Neural progenitor cell (in vitro differentiated cells): ENCODE data around the gene VARS1. TPM values are rescaled to one million over a fixed set of nuclear protein-coding genes. Genes with fewer than 3 reads are reported as not detected.
"Not testable (repeated sequence)": the region's sequence is repeated elsewhere in the genome, so short reads cannot be mapped to it uniquely, and the experiment has no call there.

Source experiments
- DNase-seq: peaks from one replicate; pipeline ENCODE4 v3.0.0-alpha.2; 2016; ENCODE audit warnings: low spot score
- H2AFZ ChIP-seq: fragments of 200-600 bp; sonication (generic); replicated peaks from 2 replicates; pipeline ENCODE4 v1.6.1; 2016; ENCODE audit warnings: antibody characterized with exemption
- H3F3A ChIP-seq: fragments of 200-600 bp; sonication (generic); 2 replicates; pipeline ENCODE4 v1.6.1; 2016; ENCODE audit warnings: antibody characterized with exemption, low read depth
- H3K27ac ChIP-seq: fragments of 200-600 bp; sonication (generic); 2 replicates; pipeline ENCODE4 v1.5.1; 2016; ENCODE audit warnings: mild to moderate bottlenecking
- H3K27me3 ChIP-seq: fragments of 200-600 bp; sonication (generic); 2 replicates; pipeline ENCODE4 v1.6.1; 2016; ENCODE audit warnings: mild to moderate bottlenecking, moderate library complexity
- H3K36me3 ChIP-seq: fragments of 200-600 bp; sonication (generic); 2 replicates; pipeline ENCODE4 v1.5.1; 2016
- H3K4me1 ChIP-seq: fragments of 200-600 bp; sonication (generic); 2 replicates; pipeline ENCODE4 v1.6.1; 2016; ENCODE audit warnings: mixed run types
- H3K4me2 ChIP-seq: fragments of 200-600 bp; sonication (generic); 2 replicates; pipeline ENCODE4 v1.6.1; 2016
- H3K4me3 ChIP-seq: fragments of 200-600 bp; sonication (generic); 2 replicates; pipeline ENCODE4 v1.5.1; 2016
- H3K79me2 ChIP-seq: fragments of 200-600 bp; sonication (generic); 2 replicates; pipeline ENCODE4 v1.6.1; 2016; ENCODE audit warnings: low read depth
- H3K9ac ChIP-seq: fragments of 200-600 bp; sonication (generic); 2 replicates; pipeline ENCODE4 v1.6.1; 2016
- H3K9me3 ChIP-seq: fragments of 200-600 bp; sonication (generic); 2 replicates; pipeline ENCODE4 v1.5.1; 2016; ENCODE audit warnings: low read depth
- H4K20me1 ChIP-seq: fragments of 200-600 bp; sonication (generic); 2 replicates; pipeline ENCODE4 v1.6.1; 2016; ENCODE audit warnings: low read depth
- H3K27ac Mint-ChIP-seq: 3 replicates; pipeline ENCODE4 v1.8.0; 2021; ENCODE audit warnings: mixed read lengths
- H3K27me3 Mint-ChIP-seq: 2 replicates; pipeline ENCODE4 v1.8.0; 2022; ENCODE audit warnings: low read depth, mild to moderate bottlenecking, inconsistent platforms, moderate library complexity, mixed read lengths; ENCODE audit not compliant: insufficient read depth
- H3K36me3 Mint-ChIP-seq: 3 replicates; pipeline ENCODE4 v1.8.0; 2021; ENCODE audit warnings: mixed read lengths
- H3K4me1 Mint-ChIP-seq: 3 replicates; pipeline ENCODE4 v1.8.0; 2021; ENCODE audit warnings: mixed read lengths
- H3K4me3 Mint-ChIP-seq: 3 replicates; pipeline ENCODE4 v1.8.0; 2021; ENCODE audit warnings: mild to moderate bottlenecking, moderate library complexity, mixed read lengths
- H3K9me3 Mint-ChIP-seq: 3 replicates; pipeline ENCODE4 v1.8.0; 2020; ENCODE audit warnings: mixed read lengths
- CTCF ChIP-seq: fragments of 200-600 bp; sonication (generic); IDR thresholded peaks from 2 replicates; pipeline ENCODE4 v1.5.1; 2017; ENCODE audit warnings: antibody characterized with exemption, mild to moderate bottlenecking
- EZH2 ChIP-seq: fragments of 200-600 bp; sonication (generic); IDR thresholded peaks from 2 replicates; pipeline ENCODE4 v1.6.1; 2017; ENCODE audit warnings: antibody characterized with exemption, mild to moderate bottlenecking, moderate library complexity
- EZH2phosphoT487 ChIP-seq: fragments of 200-600 bp; sonication (generic); IDR thresholded peaks from 2 replicates; pipeline ENCODE4 v1.6.1; 2017; ENCODE audit warnings: antibody characterized with exemption
- total RNA-seq: library from RNA; depleted of rRNA; stranded (reverse); fragments of >200 nt; gene quantifications from 2 replicates; pipeline ENCODE4 v1.2.3, GENCODE V29; 2015; ENCODE audit warnings: low replicate concordance

The VARS1 gene
- total RNA-seq, 1 donor from 2014 or later = 34.1 TPM

GRCh38 chr6:31794866-31795615 lies 511 bp downstream of the VARS1 start:
- H3F3A ChIP-seq = peaks cover 40% of the 10 kb centered on the region
- no peaks in the 10 kb centered on the region for H3K27me3 ChIP-seq
- peak overlapping the region; percentile 93 for H3K4me2 ChIP-seq
- H3K9me3 ChIP-seq = no peaks in the 10 kb centered on the region
- Mint-ChIP-seq H3K4me3 (peak overlapping the region; percentile 99), H3K27me3 (no peaks in the 10 kb centered on the region), H3K27ac (peak overlapping the region; percentile 99), H3K4me1 (peaks cover 16% of the 10 kb centered on the region), H3K9me3 (no peaks in the 10 kb centered on the region), H3K36me3 (peaks cover 12% of the 10 kb centered on the region)
- peaks cover 2% of the 10 kb centered on the region for H3K36me3 ChIP-seq
- TF ChIP-seq EZH2phosphoT487 (no peak), EZH2 (no peak), CTCF (no peak)
- peak overlapping the region; percentile 97 for H3K27ac ChIP-seq
- peak overlapping the region; percentile 79 for H3K9ac ChIP-seq
- H3K79me2 ChIP-seq = peaks cover 28% of the 10 kb centered on the region
- peak overlapping the region; percentile 73 for H3K4me3 ChIP-seq
- no peaks in the 10 kb centered on the region for H4K20me1 ChIP-seq
- DNase-seq = no peak
- H3K4me1 ChIP-seq = peaks cover 7% of the 10 kb centered on the region
- peak overlapping the region; percentile 46 for H2AFZ ChIP-seq

GRCh38 chr6:31794294-31794865 lies 1.2 kb downstream of the VARS1 start:
- Histone ChIP-seq H2AFZ (peak overlapping the region; percentile 46), H3K4me2 (peak overlapping the region; percentile 93), H3K36me3 (peaks cover 4% of the 10 kb centered on the region), H3K4me3 (peak overlapping the region; percentile 73), H4K20me1 (no peaks in the 10 kb centered on the region), H3K9me3 (no peaks in the 10 kb centered on the region), H3K4me1 (peaks cover 7% of the 10 kb centered on the region), H3K9ac (peak overlapping the region; percentile 79), H3K27ac (no peak overlapping the region), H3K79me2 (peaks cover 22% of the 10 kb centered on the region), H3K27me3 (no peaks in the 10 kb centered on the region), H3F3A (peaks cover 41% of the 10 kb centered on the region)
- peak overlapping the region; percentile 4 for H3K27ac Mint-ChIP-seq
- no peaks in the 10 kb centered on the region for H3K27me3 Mint-ChIP-seq
- TF ChIP-seq EZH2phosphoT487 (no peak), CTCF (no peak), EZH2 (no peak)
- H3K4me3 Mint-ChIP-seq = peak overlapping the region; percentile 99
- peaks cover 12% of the 10 kb centered on the region for H3K36me3 Mint-ChIP-seq
- H3K4me1 Mint-ChIP-seq = peaks cover 16% of the 10 kb centered on the region
- H3K9me3 Mint-ChIP-seq = no peaks in the 10 kb centered on the region
- DNase-seq = peak; percentile 70

- peaks cover 22% of the 10 kb centered on the region for H3K79me2 ChIP-seq
- not testable (repeated sequence) for H3K4me1 ChIP-seq, H3K9me3 Mint-ChIP-seq, H3K36me3 ChIP-seq, H3K9me3 ChIP-seq, H3K27me3 Mint-ChIP-seq, H4K20me1 ChIP-seq, H3K27ac ChIP-seq, H3K27ac Mint-ChIP-seq, H3K9ac ChIP-seq, DNase-seq, H3K27me3 ChIP-seq, H2AFZ ChIP-seq
- peaks cover 16% of the 10 kb centered on the region for H3K4me1 Mint-ChIP-seq
- H3K4me2 ChIP-seq = peak overlapping the region; percentile 93
- peak overlapping the region; percentile 73 for H3K4me3 ChIP-seq
- peaks cover 42% of the 10 kb centered on the region for H3F3A ChIP-seq
- H3K36me3 Mint-ChIP-seq = peaks cover 15% of the 10 kb centered on the region
- H3K4me3 Mint-ChIP-seq = peak overlapping the region; percentile 99
These were observed 1.7 kb downstream of the VARS1 start for GRCh38 chr6:31793927-31794245.

GRCh38 chr6:31792761-31793171 lies 2.8 kb downstream of the VARS1 start:
- peaks cover 16% of the 10 kb centered on the region for H3K4me1 Mint-ChIP-seq
- Histone ChIP-seq H3K4me1 (peaks cover 7% of the 10 kb centered on the region), H3K79me2 (peaks cover 22% of the 10 kb centered on the region), H3K27me3 (no peaks in the 10 kb centered on the region), H3K4me3 (no peak overlapping the region), H2AFZ (no peak overlapping the region), H3K9ac (no peak overlapping the region), H3K36me3 (peaks cover 4% of the 10 kb centered on the region), H4K20me1 (no peaks in the 10 kb centered on the region), H3F3A (peaks cover 32% of the 10 kb centered on the region), H3K9me3 (no peaks in the 10 kb centered on the region), H3K4me2 (no peak overlapping the region), H3K27ac (no peak overlapping the region)
- H3K4me3 Mint-ChIP-seq = no peak overlapping the region
- peaks cover 12% of the 10 kb centered on the region for H3K36me3 Mint-ChIP-seq
- DNase-seq = no peak
- TF ChIP-seq EZH2phosphoT487 (no peak), CTCF (no peak), EZH2 (no peak)
- no peaks in the 10 kb centered on the region for H3K9me3 Mint-ChIP-seq
- H3K27me3 Mint-ChIP-seq = no peaks in the 10 kb centered on the region
- H3K27ac Mint-ChIP-seq = no peak overlapping the region
